MM.1S (cell line): ENCODE measurements around the gene SUSD2.

Experiments
- DNase-seq: peaks from one replicate; pipeline ENCODE4 v3.0.0-alpha.2; 2015
- H2AFZ ChIP-seq: fragments of 300-600 bp; sonication (generic); 2 replicates; pipeline ENCODE4 v1.6.0; 2016; ENCODE audit warnings: antibody characterized with exemption, low read length
- H3F3A ChIP-seq: fragments of 300-600 bp; sonication (generic); 2 replicates; pipeline ENCODE4 v1.6.1; 2016; ENCODE audit warnings: mild to moderate bottlenecking, antibody characterized with exemption, low read length, moderate library complexity, mixed read lengths; ENCODE audit not compliant: insufficient read depth
- H3K27ac ChIP-seq: fragments of 300-600 bp; sonication (generic); 2 replicates; pipeline ENCODE4 v1.5.1; 2016; ENCODE audit warnings: mild to moderate bottlenecking, low read length
- H3K27me3 ChIP-seq: fragments of 300-600 bp; sonication (generic); replicated peaks from 2 replicates; pipeline ENCODE4 v1.6.0; 2016; ENCODE audit warnings: low read length; ENCODE audit not compliant: insufficient read depth
- H3K36me3 ChIP-seq: fragments of 300-600 bp; sonication (generic); replicated peaks from 2 replicates; pipeline ENCODE4 v1.6.1; 2016; ENCODE audit warnings: mild to moderate bottlenecking, low read length, mixed read lengths; ENCODE audit not compliant: insufficient read depth
- H3K4me1 ChIP-seq: fragments of 300-600 bp; sonication (generic); 2 replicates; pipeline ENCODE4 v1.6.1; 2016; ENCODE audit warnings: low read length, mixed read lengths
- H3K4me2 ChIP-seq: fragments of 300-600 bp; sonication (generic); 2 replicates; pipeline ENCODE4 v1.6.0; 2016; ENCODE audit warnings: low read depth, low read length
- H3K4me3 ChIP-seq: fragments of 300-600 bp; sonication (generic); 2 replicates; pipeline ENCODE4 v1.5.1; 2016; ENCODE audit warnings: low read length, mixed read lengths
- H3K79me2 ChIP-seq: fragments of 300-600 bp; sonication (generic); 2 replicates; pipeline ENCODE4 v1.6.1; 2016; ENCODE audit warnings: mixed run types, low read length, mixed read lengths
- H3K9ac ChIP-seq: fragments of 300-600 bp; sonication (generic); 2 replicates; pipeline ENCODE4 v1.6.1; 2016; ENCODE audit warnings: low read length, mixed read lengths
- H3K9me2 ChIP-seq: fragments of 300-600 bp; sonication (generic); replicated peaks from 2 replicates; pipeline ENCODE4 v1.6.1; 2016; ENCODE audit warnings: mild to moderate bottlenecking, low read length, mixed read lengths; ENCODE audit not compliant: insufficient read depth
- H3K9me3 ChIP-seq: fragments of 300-600 bp; sonication (generic); replicated peaks from 2 replicates; pipeline ENCODE4 v1.6.1; 2016; ENCODE audit warnings: mild to moderate bottlenecking, low read length, mixed read lengths; ENCODE audit not compliant: insufficient read depth
- H4K20me1 ChIP-seq: fragments of 300-600 bp; sonication (generic); 2 replicates; pipeline ENCODE4 v1.6.1; 2016; ENCODE audit warnings: mild to moderate bottlenecking, low read length, moderate library complexity, mixed read lengths; ENCODE audit not compliant: insufficient read depth
- EZH2 ChIP-seq: fragments of 300-600 bp; sonication (generic); optimal IDR thresholded peaks from 2 replicates; pipeline ENCODE3; 2017; ENCODE audit warnings: low read depth, mild to moderate bottlenecking, antibody characterized with exemption, low read length, mixed read lengths
- EZH2phosphoT487 ChIP-seq: fragments of 300-600 bp; sonication (generic); IDR thresholded peaks from 2 replicates; pipeline ENCODE4 v1.6.1; 2018; ENCODE audit warnings: antibody characterized with exemption, low read length
- TF ChIP-seq, protein P1 (sequence below): fragments of 300-600 bp; sonication (generic); IDR thresholded peaks from 2 replicates; pipeline ENCODE4 v1.5.1; 2016; ENCODE audit warnings: antibody characterized with exemption, low read length, mixed read lengths

The SUSD2 gene

GRCh38 chr22:24232725-24233124, 51.4 kb downstream of the SUSD2 start:
- TF ChIP-seq, protein P1, sequence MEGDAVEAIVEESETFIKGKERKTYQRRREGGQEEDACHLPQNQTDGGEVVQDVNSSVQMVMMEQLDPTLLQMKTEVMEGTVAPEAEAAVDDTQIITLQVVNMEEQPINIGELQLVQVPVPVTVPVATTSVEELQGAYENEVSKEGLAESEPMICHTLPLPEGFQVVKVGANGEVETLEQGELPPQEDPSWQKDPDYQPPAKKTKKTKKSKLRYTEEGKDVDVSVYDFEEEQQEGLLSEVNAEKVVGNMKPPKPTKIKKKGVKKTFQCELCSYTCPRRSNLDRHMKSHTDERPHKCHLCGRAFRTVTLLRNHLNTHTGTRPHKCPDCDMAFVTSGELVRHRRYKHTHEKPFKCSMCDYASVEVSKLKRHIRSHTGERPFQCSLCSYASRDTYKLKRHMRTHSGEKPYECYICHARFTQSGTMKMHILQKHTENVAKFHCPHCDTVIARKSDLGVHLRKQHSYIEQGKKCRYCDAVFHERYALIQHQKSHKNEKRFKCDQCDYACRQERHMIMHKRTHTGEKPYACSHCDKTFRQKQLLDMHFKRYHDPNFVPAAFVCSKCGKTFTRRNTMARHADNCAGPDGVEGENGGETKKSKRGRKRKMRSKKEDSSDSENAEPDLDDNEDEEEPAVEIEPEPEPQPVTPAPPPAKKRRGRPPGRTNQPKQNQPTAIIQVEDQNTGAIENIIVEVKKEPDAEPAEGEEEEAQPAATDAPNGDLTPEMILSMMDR, result no peak
- TF ChIP-seq EZH2 (no peak), EZH2phosphoT487 (no peak)
- no peak overlapping the region for H3K4me3 ChIP-seq
- H3K4me1 ChIP-seq, result no peaks in the 10 kb centered on the region
- H2AFZ ChIP-seq, result no peak overlapping the region
- no peaks in the 10 kb centered on the region for H3K9me3 ChIP-seq
- no peaks in the 10 kb centered on the region for H3K27me3 ChIP-seq
- DNase-seq, result no peak
- no peaks in the 10 kb centered on the region for H4K20me1 ChIP-seq
- H3F3A ChIP-seq, result no peaks in the 10 kb centered on the region
- no peaks in the 10 kb centered on the region for H3K36me3 ChIP-seq
- no peak overlapping the region for H3K9ac ChIP-seq
- no peaks in the 10 kb centered on the region for H3K79me2 ChIP-seq
- H3K9me2 ChIP-seq, result no peaks in the 10 kb centered on the region
- no peak overlapping the region for H3K27ac ChIP-seq
- no peak overlapping the region for H3K4me2 ChIP-seq

GRCh38 chr22:24233235-24233634, 51.9 kb downstream of the SUSD2 start:
- Histone ChIP-seq H3K4me3 (no peak overlapping the region), H3K9ac (no peak overlapping the region), H3K79me2 (no peaks in the 10 kb centered on the region), H3K9me2 (no peaks in the 10 kb centered on the region), H4K20me1 (no peaks in the 10 kb centered on the region), H3K27ac (no peak overlapping the region), H3K36me3 (no peaks in the 10 kb centered on the region), H2AFZ (no peak overlapping the region), H3K4me2 (no peak overlapping the region), H3F3A (no peaks in the 10 kb centered on the region), H3K27me3 (no peaks in the 10 kb centered on the region), H3K9me3 (no peaks in the 10 kb centered on the region), H3K4me1 (no peaks in the 10 kb centered on the region)
- TF ChIP-seq EZH2phosphoT487 (no peak), EZH2 (no peak)
- TF ChIP-seq, protein P1, result no peak
- no peak for DNase-seq

DNA sequence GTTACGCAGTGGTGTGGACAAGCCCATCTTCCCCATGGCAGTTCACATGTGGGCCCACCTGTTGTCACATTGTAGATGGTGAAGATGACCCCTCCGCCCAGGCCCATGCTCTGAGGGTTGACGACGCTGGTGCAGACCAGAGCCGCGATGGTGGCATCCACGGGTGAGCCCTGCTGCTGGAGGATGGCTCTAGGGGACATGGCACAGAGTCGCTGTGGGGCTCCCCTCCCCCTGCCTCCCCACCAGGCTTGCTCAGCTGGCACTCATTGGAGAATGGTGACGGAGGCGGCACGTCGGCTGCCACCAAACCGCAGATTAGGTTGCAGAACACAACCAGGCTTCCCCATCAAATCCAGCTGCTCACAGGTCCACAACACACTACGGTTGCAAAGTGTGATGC, 52.5 kb downstream of the SUSD2 start:
- Histone ChIP-seq H3K27me3 (no peaks in the 10 kb centered on the region), H3K9me2 (no peaks in the 10 kb centered on the region), H3K9ac (no peak overlapping the region), H3K9me3 (no peaks in the 10 kb centered on the region), H3K79me2 (no peaks in the 10 kb centered on the region), H4K20me1 (no peaks in the 10 kb centered on the region), H2AFZ (no peak overlapping the region), H3F3A (no peaks in the 10 kb centered on the region), H3K27ac (no peak overlapping the region), H3K36me3 (no peaks in the 10 kb centered on the region), H3K4me2 (no peak overlapping the region), H3K4me1 (no peaks in the 10 kb centered on the region), H3K4me3 (no peak overlapping the region)
- TF ChIP-seq EZH2phosphoT487 (no peak), EZH2 (no peak)
- TF ChIP-seq, protein P1, result no peak
- DNase-seq, result no peak
